ENCODE measurements around the gene ZNF506.
"Not testable (repeated sequence)": the region's sequence is repeated elsewhere in the genome, so short reads cannot be mapped to it uniquely, and the experiment has no call there.

The ZNF506 gene

DNA sequence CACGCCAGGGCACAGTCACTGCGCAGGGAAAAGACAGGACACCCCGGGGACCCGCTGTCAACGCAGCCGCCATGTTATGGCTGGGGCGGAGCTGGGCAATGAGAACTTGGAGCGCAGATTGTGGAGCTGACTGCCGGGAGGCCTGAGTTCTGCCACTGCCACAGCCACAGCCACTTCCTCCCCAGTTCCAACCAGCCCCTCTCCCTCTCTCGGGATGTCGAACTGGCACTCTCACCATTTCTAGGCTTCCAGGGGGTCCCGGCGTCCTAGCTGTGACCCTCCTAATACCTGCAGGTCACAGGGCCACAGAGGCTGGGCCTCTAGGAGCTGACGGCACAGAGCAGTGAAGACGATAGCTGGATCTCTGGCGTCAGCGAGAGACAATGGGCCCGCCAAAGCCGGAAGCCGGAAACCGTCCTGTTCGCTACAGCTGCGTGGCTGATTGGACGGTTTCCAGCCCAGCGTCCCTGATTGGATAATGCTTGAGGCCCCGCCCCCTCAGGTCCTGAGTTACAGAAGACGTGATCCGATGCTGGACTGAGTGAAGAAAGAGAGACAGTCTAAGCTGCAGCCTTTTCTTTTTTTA, at the start of gene ZNF506:
Gene ZNF506, minus strand, starts transcription at position 385 of the 586 bp plus-strand sequence. Its CDS starts 147 bp downstream, at position 238.
- peak; percentile 69 to 99 (median 94) for DNase-seq

DNA sequence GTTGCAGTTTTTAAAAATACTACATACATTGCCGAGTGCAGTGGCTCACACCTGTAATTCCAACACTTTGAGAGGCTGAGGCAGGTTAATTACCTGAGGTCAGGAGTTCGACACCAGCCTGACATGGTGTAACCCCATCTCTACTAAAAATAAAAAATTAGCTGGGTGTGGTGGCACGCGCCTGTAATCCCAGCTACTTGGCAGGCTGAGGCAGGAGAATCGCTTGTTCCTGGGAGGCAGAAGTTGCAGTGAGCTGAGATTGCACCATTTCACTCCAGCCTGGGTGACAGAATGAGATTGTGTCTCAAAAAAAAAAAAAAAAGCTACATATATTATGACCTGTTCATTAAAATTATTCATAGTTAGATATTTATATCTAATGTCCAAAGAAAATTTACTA, 48.5 kb upstream of the ZNF506 start:
- DNase-seq, result not testable (repeated sequence)

DNA sequence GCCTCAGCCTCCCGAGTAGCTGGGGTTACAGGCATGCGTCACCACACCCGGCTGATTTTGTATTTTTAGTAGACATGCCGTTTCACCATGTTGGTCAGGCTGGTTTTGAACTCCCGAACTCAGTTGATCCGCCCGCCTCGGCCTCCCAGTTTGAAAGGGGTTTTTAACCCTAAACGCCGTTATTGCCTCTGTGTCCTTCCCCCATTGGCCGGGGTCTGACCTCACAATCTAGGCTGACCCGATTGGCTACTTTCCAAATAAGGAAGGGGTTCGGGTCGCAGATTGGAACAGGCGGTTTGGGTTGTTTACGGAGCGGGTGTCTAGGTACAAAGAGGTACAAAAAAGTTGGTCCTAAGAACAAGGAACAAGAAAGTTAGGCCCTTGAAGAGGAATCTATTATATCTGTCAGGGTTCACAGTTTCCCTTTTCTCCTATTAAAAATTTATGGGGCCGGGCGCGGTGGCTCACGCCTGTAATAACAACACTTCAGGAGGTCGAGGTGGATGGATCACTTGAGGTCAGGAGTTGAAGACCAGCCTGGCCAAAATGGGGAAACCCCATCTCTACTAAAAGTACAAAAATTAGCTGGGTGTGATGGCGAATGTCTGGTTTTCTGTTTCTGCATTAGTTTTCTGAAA, 45.2 kb upstream of the ZNF506 start:
- DNase-seq, result peak in 10 of 58 donors; percentile 1 to 24 (median 4)

DNA sequence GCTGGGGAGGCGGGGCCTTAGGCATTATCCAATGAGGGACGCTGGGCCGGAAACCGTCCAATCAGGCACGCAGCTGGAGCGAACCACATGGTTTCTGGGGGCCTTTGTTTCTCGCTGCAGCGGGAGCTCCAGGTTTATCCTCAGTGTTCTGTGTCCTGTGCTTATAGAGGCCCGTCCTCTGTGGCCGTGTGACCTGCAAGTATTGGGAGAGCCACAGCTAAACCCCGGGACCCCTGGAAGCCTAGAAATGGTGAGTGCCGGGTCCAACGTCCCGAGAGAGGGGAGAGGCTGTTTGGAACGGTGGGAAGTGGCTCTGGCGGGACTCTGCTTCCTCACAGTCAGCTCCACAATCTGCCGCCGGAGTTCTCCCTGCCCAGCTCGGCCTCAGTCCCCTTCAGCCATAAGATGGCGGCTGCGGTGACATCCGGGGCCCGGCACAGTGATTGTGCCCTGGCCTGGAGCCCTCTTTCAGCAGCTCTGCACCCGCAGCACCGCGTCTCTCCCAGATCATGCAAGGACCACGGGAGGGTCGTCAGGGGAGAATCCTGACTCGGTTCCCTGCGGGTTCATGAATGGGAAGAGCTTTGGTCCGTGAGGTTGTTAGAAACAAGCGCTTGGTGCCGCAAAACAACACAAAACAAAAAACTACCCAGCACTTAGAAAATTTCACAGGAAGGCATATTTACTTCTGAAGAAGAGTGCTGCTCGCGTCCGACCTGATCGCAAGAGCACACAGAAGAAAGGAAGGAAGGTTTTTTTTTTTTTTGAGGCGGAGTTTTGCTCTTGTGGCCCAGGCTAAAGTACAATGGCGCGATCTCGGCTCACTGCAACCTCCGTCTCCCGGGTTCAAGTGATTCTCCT, 44.4 kb upstream of the ZNF506 start, which contains the start of gene ZNF253:
Gene ZNF253, plus strand, starts transcription at position 133 of the 861 bp plus-strand sequence. Its CDS starts 115 bp downstream, at position 248.
- peak; percentile 75 to 98 (median 94) for DNase-seq

DNA sequence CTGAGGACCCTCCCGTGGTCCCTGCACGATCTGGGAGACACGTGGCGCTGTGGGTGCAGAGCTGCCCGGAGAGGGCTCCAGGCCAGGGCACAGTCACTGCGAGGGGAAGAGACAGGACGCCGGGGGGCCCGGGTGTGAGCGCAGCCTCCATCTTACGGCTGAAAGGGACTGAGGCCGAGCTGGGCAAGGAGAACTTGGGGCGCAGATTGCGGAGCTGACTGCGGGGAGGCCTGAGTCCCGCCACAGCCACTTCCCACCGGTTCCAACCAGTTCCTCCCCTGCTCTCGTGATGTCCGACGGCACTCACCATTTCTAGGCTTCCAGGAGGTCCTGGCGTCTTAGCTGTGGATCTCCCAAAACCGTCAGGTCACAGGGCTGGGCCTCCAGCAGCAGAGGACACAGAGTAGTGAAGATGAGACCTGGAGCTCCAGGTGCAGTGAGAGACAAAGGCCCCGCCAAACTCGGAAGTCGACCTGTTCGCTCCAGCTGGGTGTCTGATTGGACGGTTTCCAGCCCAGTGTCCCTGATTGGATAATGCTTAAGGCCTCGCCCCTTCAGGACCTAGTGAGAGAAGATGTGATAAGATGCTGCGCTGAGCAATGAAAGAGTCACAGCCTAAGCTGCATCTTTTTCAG, 39.3 kb upstream of the ZNF506 start:
- DNase-seq, result peak in 2 of 58 donors; percentile 1 to 13

DNA sequence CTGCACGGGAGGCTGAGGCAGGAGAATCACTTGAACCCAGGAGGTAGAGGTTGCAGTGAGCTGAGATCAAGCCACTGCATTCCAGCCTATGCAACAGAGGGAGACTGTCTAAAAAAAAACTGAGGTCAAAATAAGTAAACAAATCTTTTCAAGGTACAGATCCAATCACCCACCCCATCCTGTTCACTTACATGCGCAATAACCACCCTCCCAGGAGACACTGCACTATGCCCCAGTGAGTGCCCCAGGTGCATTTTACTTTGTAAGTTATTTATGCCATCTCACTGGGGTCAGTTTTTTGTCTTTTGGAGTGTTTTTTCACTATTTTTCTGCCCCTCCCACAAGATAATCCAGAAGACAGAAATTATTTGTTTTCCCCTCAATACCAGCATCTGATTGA, 37.2 kb upstream of the ZNF506 start:
- no peak for DNase-seq

DNA sequence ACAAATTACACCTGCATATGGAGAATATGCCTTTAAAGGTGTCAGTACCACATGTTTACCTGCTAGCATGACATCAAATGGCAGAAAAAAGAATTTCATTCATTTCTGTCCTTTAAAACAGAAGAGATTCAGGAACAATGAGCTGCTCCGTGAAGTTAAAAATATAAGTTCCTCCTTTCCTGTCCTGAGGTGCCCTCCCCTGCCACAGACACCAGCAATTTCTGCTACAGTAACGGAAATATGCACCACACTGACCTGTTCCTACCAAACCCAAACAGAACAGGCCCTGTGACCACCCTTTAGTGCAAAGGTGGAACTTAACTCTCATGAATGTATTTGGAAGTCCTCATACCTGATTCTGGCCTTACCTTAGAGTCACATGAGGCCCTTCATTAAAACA, 30.2 kb upstream of the ZNF506 start:
- not testable (repeated sequence) for DNase-seq

DNA sequence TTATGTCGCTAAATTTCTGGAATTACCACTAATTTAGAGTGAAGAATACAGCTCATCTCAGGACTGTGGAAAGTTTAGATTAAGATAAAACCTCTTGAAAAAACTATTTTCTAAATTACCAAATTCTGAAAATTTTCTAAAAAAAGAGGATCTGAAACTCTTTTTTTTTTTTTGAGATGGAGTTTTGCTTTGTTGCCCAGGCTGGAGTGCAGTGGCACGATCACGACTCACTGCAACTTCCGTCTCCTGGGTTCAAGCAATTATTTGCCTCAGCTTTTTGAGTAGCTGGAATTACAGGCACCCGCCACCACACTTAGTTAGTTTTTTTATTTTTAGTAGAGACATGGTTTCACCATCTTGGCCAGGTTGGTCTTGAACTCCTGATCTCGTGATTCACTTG, 27.5 kb upstream of the ZNF506 start:
- DNase-seq, result no peak

DNA sequence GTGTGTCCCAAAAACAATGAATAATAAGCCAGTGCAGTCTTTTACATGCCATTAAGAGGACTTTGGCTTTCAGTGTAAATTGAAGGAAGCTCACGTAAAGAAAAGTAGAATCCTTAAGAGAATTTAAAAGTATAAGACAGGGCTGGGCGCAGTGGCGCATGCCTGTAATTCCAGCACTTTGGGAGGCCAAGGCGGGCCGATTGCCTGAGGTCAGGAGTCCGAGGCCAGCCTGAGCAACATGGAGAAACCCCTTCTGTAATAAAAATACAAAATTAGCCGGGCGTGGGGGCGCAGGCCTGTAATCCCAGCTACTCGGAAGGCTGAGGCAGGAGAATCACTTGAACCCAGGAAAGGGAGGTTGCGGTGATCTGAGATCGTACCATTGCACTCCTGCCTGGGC, 26.2 kb upstream of the ZNF506 start:
- no peak for DNase-seq

DNA sequence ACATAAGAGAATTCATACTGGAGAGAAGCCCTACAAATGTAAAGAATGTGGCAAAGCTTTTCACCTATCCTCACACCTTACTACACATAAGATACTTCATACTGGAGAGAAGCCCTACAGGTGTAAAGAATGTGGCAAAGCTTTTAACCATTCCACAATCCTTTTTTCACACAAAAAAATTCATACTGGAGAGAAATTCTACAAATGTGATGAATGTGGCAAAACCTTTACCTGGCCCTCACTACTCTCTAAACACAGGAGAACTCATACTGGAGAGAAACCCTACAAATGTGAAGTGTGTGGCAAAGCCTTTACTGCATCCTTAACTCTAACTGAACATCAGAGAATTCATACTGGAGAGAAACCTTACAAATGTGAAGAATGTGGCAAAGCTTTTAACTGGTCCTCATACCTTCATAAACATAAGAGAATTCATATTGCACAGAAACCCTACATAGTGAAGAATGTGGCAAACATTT, 14.0 kb upstream of the ZNF506 start:
- DNase-seq, result no peak

DNA sequence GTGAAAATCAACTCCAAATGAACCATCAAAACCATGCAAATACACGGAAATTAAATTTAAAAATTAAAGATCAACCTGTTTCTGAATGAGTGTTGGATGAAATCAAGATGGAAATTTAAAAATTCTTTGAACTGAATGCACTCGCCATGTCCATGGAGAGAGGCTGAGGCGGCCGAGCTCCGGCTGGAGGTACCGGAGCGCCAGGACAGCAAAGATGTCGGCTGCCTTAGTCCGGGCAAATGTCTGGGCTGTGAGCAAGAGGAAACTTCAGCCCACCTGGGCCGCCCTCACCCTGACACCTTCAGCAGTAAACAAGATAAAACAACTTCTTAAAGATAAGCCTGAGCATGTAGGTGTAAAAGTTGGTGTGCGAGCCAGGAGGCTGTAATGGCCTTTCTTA, 5.3 kb upstream of the ZNF506 start:
- no peak for DNase-seq

DNA sequence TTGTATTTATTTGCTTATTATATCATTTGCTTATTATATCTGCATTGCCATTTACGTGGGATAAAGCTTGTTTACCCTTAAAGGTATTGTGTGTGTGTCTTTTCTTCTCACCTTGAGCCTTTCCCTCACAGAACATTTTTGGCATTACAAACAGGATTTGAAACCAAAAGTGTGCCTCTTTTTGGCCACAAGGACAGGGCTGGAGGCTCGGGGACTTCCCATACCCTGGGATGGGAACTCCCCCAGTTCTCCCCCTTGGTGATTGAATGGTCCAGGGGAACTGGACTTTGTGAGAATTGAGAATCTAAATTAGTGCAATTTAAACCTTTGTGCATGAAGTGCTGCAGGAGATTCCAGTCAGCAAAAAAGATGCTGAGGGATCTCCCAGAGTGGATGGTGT, 2.4 kb upstream of the ZNF506 start:
- no peak for DNase-seq

DNA sequence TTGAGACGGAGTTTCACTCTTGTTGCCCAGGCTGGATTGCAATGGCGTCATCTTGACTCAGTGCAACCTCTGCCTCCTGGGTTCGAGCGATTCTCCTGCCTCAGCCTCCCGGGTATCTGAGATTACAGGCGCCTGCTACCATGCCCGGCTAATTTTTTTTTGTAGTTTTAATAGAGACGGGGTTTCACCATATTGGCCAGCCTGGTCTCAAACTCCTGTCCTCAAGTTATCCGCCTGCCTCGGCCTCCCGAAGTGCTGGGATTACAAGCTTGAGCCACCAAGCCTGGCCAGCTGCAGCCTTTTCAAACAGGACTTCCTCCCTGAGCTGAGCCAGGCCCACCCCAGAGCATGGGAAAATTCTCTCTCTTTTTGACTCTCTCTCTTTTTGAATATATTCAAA, 426 bp upstream of the ZNF506 start:
- DNase-seq, result peak in 4 of 58 donors; percentile 13 to 42 (median 28)

DNA sequence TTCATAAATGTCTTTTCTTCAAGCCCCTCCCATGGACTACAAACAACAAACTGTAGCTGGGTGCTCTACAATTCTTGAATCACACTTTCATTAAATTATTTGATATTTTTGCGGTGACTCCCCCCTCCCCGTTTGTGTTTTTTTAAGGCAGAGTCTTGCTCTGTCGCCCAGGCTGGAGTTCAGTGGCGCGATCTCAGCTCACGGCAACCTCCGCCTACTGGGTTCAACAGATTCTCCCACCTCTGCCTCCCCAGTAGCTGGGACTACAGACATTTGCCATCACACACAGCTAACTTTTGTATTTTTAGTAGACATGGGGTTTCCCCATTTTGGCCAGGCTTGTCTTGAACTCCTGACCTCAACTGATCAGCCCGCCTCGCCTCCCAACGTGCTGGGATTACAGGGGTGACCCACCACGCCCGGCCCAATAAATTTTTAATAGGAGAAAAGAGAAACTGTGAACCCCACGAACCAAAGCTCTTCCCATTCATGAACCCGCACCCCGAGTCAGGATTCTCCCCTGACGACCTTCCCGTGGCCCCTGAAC, 703 bp downstream of the ZNF506 start:
- no peak for DNase-seq

DNA sequence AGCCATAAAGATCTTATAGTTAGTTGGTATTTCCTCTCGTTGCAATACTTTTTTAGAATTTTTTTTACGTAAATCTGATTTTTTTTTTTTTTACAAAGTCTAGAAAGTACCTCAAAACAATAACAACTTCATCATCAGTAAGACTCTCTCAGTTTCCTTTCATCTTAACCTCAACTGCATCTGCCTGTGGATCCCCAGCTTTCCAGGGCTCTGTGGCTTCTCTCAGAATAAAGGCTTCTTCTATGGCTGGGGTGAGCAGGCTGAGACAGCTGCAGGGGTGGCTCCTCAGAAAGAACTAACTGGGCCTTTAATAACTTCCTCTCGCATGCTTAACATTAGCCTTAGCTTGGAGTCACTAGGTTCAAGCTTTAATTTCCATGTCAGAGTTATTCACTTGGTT, 4.2 kb downstream of the ZNF506 start:
- DNase-seq, result no peak

DNA sequence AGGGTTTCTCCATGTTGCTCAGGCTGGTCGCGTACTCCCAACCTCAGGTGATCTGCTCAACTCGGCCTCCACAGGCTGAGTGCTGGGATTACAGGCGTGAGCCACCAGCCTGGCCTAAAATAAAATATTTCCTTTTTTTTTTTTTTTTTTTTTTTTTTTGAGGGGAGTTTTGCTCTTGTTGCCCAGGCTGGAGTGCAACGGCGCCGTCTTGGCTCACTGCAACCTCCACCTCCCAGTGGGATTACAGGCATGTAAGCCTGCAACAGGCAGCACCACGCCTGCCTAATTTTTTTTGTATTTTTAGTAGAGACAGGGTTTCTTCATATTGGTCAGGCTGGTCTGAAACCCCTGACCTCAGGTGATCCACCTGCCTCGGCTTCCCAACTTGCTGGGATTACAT, 4.9 kb downstream of the ZNF506 start:
- DNase-seq, result no peak

DNA sequence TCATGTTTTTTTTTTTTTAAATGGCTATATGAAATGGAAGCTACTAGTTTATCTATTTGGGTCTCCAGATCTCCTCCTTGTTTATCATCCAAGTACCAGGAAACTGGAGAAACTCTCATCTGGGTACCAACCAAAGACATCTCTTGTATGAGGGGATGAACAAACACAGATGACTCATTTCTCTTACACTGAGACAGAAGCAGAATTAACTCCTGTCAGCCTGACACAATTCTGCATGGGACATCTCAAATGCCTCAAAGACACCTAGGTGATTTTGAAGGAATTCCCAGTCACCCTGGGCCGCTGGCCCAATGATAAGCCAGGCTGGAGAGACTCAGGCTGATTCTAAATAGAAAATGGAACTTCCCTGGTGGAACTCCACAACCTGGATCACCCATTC, 9.6 kb downstream of the ZNF506 start:
- not testable (repeated sequence) for DNase-seq

DNA sequence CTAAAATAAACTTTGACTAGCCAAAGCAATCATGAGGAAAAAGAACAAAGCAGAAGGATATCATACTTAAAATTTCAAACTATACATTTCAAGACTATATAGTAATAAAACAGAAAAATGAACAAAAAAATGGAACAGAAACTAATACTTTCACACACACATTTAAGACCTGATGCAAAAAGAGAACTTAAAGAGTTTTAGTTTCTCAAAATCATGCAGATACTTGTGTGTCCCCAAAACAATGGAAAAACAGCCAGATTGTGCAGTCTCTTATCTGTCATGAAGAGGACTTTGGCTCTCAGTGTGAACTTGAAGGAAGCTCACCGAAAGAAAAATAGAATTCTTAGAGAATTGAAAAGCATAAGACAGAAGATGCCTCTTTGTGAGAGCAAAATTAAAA, 16.1 kb downstream of the ZNF506 start:
- no peak for DNase-seq

DNA sequence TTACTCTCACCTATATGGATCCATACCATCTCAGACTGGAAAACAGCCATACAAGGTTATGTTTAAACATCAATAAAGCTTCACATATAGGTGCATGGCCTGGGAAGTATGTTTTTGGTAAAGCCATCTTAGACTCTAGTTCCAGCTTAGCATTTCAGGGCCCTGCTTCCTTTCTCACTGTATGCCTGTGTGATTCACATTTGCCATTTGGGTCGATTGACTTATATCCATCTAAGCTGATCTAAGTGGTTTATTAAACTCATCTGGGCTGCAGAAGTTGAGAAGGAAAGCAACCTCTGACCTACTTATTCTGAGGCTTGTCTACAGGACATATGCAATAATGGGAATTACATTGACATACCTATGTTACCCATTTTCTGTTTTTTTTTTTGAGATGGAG, 33.5 kb downstream of the ZNF506 start:
- no peak for DNase-seq

DNA sequence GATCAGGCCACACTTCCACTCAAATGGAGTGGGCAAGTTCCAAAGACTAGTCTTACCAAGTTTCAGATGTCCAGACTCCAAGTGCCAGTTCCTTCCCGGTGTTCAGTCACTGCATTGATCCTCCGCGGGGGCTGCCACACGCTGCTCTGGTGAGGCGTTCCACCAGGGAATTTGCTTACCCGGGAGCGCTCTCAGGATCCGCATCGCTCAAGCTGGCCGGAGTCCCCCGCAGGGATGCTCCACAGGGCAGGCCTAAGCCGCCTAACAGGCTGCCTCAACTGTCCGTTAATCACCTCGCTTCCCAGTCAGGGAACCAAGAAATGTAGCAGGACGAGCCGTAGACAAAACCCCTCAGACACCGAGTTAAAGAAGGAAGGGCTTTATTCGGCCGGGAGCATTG, 36.1 kb downstream of the ZNF506 start:
- not testable (repeated sequence) for DNase-seq

DNA sequence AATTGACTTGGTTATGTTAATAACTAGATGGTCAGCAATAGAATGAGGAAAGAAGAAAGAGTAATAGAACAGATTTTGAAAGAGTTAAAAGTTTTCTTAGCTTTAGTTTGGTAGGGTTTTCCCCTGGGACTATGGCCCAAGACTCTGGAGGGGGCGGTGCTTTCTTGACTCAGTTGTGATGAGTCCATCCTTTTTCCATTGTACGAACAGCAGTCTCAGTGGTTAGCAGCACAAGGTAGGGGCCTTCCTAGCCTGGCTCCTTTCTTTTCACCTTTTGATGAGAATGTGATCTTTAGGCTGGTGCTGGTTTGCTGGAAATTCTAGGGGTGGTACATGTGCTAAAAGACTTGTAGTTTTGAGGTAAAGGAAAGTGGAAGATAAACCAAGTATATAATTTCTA, 38.8 kb downstream of the ZNF506 start:
- DNase-seq, result no peak

Measured in anterior cingulate cortex (tissue), 58 donors.